Liver (tissue), 9 donors: ENCODE results near the gene SPECC1L. TPM values are rescaled to one million over a fixed set of nuclear protein-coding genes. Genes with fewer than 3 reads are reported as not detected.

Source experiments
- DNase-seq: peaks from one replicate; pipeline ENCODE4 v3.0.0-alpha.2; 2017; ENCODE audit warnings: low spot score
- H3K27ac ChIP-seq, 2 donors: one replicate each; pipeline ENCODE4 v1.7.0; 2013; ENCODE audit warnings: inconsistent platforms in 2 of 2, low read length in 2 of 2, control low read depth in 1 of 2, low read depth in 1 of 2, mild to moderate bottlenecking in 1 of 2
- H3K27me3 ChIP-seq, 4 donors: one replicate each; pipeline versions ENCODE4 v1.6.1 to v1.7.0; 2013; ENCODE audit warnings: low read length in 3 of 4, inconsistent platforms in 1 of 4, mild to moderate bottlenecking in 1 of 4, moderate library complexity in 1 of 4; ENCODE audit not compliant: control insufficient read depth in 4 of 4, insufficient read depth in 4 of 4
- H3K36me3 ChIP-seq, 4 donors: one replicate each; pipeline versions ENCODE4 v1.6.1 to v1.7.0; 2013; ENCODE audit warnings: low read length in 3 of 4, mild to moderate bottlenecking in 3 of 4, low read depth in 1 of 4, moderate library complexity in 1 of 4; ENCODE audit not compliant: control insufficient read depth in 4 of 4, insufficient read depth in 3 of 4
- H3K4me1 ChIP-seq, 4 donors: one replicate each; pipeline versions ENCODE4 v1.6.1 to v1.7.0; 2013; ENCODE audit warnings: low read length in 3 of 4, mild to moderate bottlenecking in 3 of 4, moderate library complexity in 1 of 4; ENCODE audit not compliant: control insufficient read depth in 4 of 4, insufficient read depth in 4 of 4
- H3K4me3 ChIP-seq, 3 donors: one replicate each; pipeline versions ENCODE4 v1.6.1 to v1.7.0; 2013; ENCODE audit warnings: low read length in 3 of 3, control low read depth in 1 of 3, low read depth in 1 of 3, mild to moderate bottlenecking in 1 of 3
- H3K9ac ChIP-seq, 2 donors: one replicate each; pipeline ENCODE4 v1.7.0; 2013; ENCODE audit warnings: low read length in 2 of 2, mild to moderate bottlenecking in 2 of 2, moderate library complexity in 2 of 2, control low read depth in 1 of 2, low read depth in 1 of 2
- H3K9me3 ChIP-seq, 4 donors: one replicate each; pipeline versions ENCODE4 v1.6.1 to v1.7.0; 2013; ENCODE audit warnings: low read length in 3 of 4; ENCODE audit not compliant: control insufficient read depth in 4 of 4
- CTCF ChIP-seq: fragments of 150-350 bp; IDR thresholded peaks from 2 replicates; pipeline ENCODE4 v1.5.1; 2017; ENCODE audit warnings: improper control_type of control experiment, low read depth, low read length; ENCODE audit not compliant: missing input control
- EGR1 ChIP-seq, 2 donors: IDR thresholded peaks; 2 replicates each; pipeline ENCODE4 v1.6.1; 2016 to 2018; ENCODE audit warnings: antibody characterized with exemption in 2 of 2, low read depth in 2 of 2
- FOXA1 ChIP-seq: IDR thresholded peaks from 2 replicates; pipeline ENCODE4 v1.6.1; 2016; ENCODE audit warnings: antibody characterized with exemption
- FOXA2 ChIP-seq: IDR thresholded peaks from 2 replicates; pipeline ENCODE4 v1.6.1; 2016; ENCODE audit warnings: antibody characterized with exemption
- GABPA ChIP-seq, 2 donors: IDR thresholded peaks in 1 of 2; conservative IDR thresholded peaks in 1 of 2; 2 replicates each; pipeline ENCODE4 v1.6.1; 2016; ENCODE audit warnings: antibody characterized with exemption in 2 of 2, mild to moderate bottlenecking in 1 of 2, moderate library complexity in 1 of 2
- HNF4A ChIP-seq, 2 donors: conservative IDR thresholded peaks; 2 replicates each; pipeline ENCODE4 v1.6.1; 2016; ENCODE audit warnings: antibody characterized with exemption in 2 of 2, mild to moderate bottlenecking in 2 of 2
- JUND ChIP-seq, 2 donors: IDR thresholded peaks; 2 replicates each; pipeline ENCODE4 v1.6.1; 2016; ENCODE audit warnings: antibody characterized with exemption in 2 of 2
- NR2F2 ChIP-seq: IDR thresholded peaks from 2 replicates; pipeline ENCODE4 v1.6.1; 2016; ENCODE audit warnings: antibody characterized with exemption
- RAD21 ChIP-seq, 2 donors: IDR thresholded peaks; 2 replicates each; pipeline ENCODE4 v1.6.1; 2016; ENCODE audit warnings: antibody characterized with exemption in 2 of 2, mild to moderate bottlenecking in 2 of 2
- RXRA ChIP-seq, 2 donors: IDR thresholded peaks; 2 replicates each; pipeline ENCODE4 v1.6.1; 2017 to 2018; ENCODE audit warnings: antibody characterized with exemption in 2 of 2, mild to moderate bottlenecking in 1 of 2
- SP1 ChIP-seq: IDR thresholded peaks from 2 replicates; pipeline ENCODE4 v1.6.1; 2018; ENCODE audit warnings: antibody characterized with exemption, mild to moderate bottlenecking
- TAF1 ChIP-seq: conservative IDR thresholded peaks from 2 replicates; pipeline ENCODE4 v1.6.1; 2016; ENCODE audit warnings: antibody characterized with exemption, mild to moderate bottlenecking
- YY1 ChIP-seq: IDR thresholded peaks from 2 replicates; pipeline ENCODE4 v1.6.1; 2016; ENCODE audit warnings: antibody characterized with exemption, mild to moderate bottlenecking
- WGBS: extraction: QIAGEN DNeasy Blood & Tissue Kit; methylation state at CpG from one replicate; pipeline ENCODE4 v1.1.7; 2013; 5-methylcytosine and 5-hydroxymethylcytosine counted together
- polyA plus RNA-seq, 2 donors: library from polyadenylated mRNA; stranded (reverse) in 1 of 2; unstranded in 1 of 2; fragments of 200-250 nt in 1 of 2; fragments of >200 nt in 1 of 2; fragmentation: Nextera tagmentation in 1 of 2; extraction: Ambion mirVana in 1 of 2; gene quantifications; one replicate each; pipeline versions ENCODE4 v1.2.1 to v1.2.3, GENCODE V29; 2013 to 2015
- total RNA-seq, 2 donors: library from RNA; depleted of rRNA; stranded (reverse); fragments of >200 nt; gene quantifications; one replicate each; pipeline ENCODE4 v1.2.3, GENCODE V29; 2014
- TF ChIP-seq, protein P1 (sequence below): IDR thresholded peaks from 2 replicates; pipeline ENCODE4 v1.6.1; 2016; ENCODE audit warnings: antibody characterized with exemption
- TF ChIP-seq, protein P2 (sequence below): IDR thresholded peaks from 2 replicates; pipeline ENCODE4 v1.6.1; 2016; ENCODE audit warnings: antibody characterized with exemption
- TF ChIP-seq, protein P3 (sequence below): IDR thresholded peaks from 2 replicates; pipeline ENCODE4 v1.6.1; 2016; ENCODE audit warnings: antibody characterized with exemption
- donor health status: healthy.
- donor health status: healthy.
- donor health status: healthy.
- donor health status: healthy.
- donor health status: healthy.

The SPECC1L gene
- total and polyA plus RNA-seq, 4 donors, result 5.4 to 22.3 (median 12.3) TPM

DNA sequence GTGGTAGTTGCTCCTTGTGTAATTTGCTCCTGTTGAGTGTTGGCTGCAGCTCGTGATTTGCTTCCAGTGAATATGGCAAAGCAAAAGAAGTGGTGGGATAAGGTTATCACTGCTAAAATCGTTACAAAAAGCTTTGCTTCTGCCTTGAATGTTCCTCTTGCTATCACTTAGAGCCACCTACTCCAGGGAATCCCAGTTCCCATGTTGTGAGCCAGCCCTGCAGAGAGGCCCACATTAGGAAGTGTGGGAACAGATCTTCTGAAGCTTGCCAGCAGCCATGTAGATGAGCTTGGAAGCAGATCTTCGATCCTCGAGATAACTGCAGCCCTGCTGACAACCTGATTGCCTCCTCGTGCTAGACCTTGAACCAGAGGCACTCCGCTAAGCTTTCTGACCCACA is 71.0 kb downstream of the SPECC1L start:
- Histone ChIP-seq H3K27me3 (no peaks in the 10 kb centered on the region), H3K4me3 (no peak overlapping the region), H3K4me1 (no peaks in the 10 kb centered on the region), H3K36me3 (peaks cover 2 to 58% (median 33%) of the 10 kb centered on the region in 4 donors), H3K27ac (no peak overlapping the region), H3K9me3 (no peaks in the 10 kb centered on the region), H3K9ac (no peak overlapping the region)
- WGBS, result 92% methylated on average over 6 of the region's 6 CpGs
- TF ChIP-seq RAD21 (IDR thresholded peaks at IDR 0.05) (no peak), FOXA1 (no peak), YY1 (no peak), SP1 (no peak), CTCF (no peak), NR2F2 (no peak), GABPA (IDR thresholded peaks at IDR 0.05 in 1 of 2, conservative IDR thresholded peaks at IDR 0.05 in 1 of 2) (no peak), JUND (IDR thresholded peaks at IDR 0.05) (no peak), RXRA (IDR thresholded peaks at IDR 0.05) (no peak), FOXA2 (no peak)
- TF ChIP-seq, protein P1, sequence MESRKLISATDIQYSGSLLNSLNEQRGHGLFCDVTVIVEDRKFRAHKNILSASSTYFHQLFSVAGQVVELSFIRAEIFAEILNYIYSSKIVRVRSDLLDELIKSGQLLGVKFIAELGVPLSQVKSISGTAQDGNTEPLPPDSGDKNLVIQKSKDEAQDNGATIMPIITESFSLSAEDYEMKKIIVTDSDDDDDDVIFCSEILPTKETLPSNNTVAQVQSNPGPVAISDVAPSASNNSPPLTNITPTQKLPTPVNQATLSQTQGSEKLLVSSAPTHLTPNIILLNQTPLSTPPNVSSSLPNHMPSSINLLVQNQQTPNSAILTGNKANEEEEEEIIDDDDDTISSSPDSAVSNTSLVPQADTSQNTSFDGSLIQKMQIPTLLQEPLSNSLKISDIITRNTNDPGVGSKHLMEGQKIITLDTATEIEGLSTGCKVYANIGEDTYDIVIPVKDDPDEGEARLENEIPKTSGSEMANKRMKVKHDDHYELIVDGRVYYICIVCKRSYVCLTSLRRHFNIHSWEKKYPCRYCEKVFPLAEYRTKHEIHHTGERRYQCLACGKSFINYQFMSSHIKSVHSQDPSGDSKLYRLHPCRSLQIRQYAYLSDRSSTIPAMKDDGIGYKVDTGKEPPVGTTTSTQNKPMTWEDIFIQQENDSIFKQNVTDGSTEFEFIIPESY, result no peak
- TF ChIP-seq, protein P2, sequence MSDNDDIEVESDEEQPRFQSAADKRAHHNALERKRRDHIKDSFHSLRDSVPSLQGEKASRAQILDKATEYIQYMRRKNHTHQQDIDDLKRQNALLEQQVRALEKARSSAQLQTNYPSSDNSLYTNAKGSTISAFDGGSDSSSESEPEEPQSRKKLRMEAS, result no peak
- no peak for DNase-seq

- H3K36me3 ChIP-seq, result peaks cover 18 to 67% (median 48%) of the 10 kb centered on the region in 4 donors
- no peaks in the 10 kb centered on the region for H3K9me3 ChIP-seq
- 87% methylated on average over 4 of the region's 4 CpGs for WGBS
- no peak for DNase-seq
- H3K4me1 ChIP-seq, result no peaks in the 10 kb centered on the region
- no peaks in the 10 kb centered on the region for H3K27me3 ChIP-seq
- no peak overlapping the region for H3K9ac ChIP-seq
- TF ChIP-seq HNF4A (conservative IDR thresholded peaks at IDR 0.05), result no peak
- TF ChIP-seq JUND (IDR thresholded peaks at IDR 0.05), result no peak
- no peak for TF ChIP-seq RXRA (IDR thresholded peaks at IDR 0.05)
- no peak for TF ChIP-seq YY1
- no peak for TF ChIP-seq EGR1 (IDR thresholded peaks at IDR 0.05; ENCODE audit: low read depth in 2 of 2)
- TF ChIP-seq RAD21 (IDR thresholded peaks at IDR 0.05), result no peak
- no peak for TF ChIP-seq NR2F2
- TF ChIP-seq FOXA2, result no peak
- TF ChIP-seq GABPA (IDR thresholded peaks at IDR 0.05 in 1 of 2, conservative IDR thresholded peaks at IDR 0.05 in 1 of 2), result no peak
- TF ChIP-seq SP1, result no peak
- TF ChIP-seq, protein P2, result no peak
- no peak for TF ChIP-seq TAF1
- TF ChIP-seq, protein P3, sequence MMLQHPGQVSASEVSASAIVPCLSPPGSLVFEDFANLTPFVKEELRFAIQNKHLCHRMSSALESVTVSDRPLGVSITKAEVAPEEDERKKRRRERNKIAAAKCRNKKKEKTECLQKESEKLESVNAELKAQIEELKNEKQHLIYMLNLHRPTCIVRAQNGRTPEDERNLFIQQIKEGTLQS, result no peak
- TF ChIP-seq FOXA1, result no peak
- no peak for TF ChIP-seq CTCF
- H3K27ac ChIP-seq, result no peak overlapping the region
- H3K4me3 ChIP-seq, result no peak overlapping the region
Observed at GRCh38 chr22:24350627-24351026, 80.0 kb downstream of the SPECC1L start.
